ENCODE results near the gene NAB2. TPM values are rescaled to one million over a fixed set of nuclear protein-coding genes. Genes with fewer than 3 reads are reported as not detected.

Gene NAB2
- total RNA-seq, 4 donors from 2014 or later, result 7.4 to 17.0 (median 10.3) TPM

DNA sequence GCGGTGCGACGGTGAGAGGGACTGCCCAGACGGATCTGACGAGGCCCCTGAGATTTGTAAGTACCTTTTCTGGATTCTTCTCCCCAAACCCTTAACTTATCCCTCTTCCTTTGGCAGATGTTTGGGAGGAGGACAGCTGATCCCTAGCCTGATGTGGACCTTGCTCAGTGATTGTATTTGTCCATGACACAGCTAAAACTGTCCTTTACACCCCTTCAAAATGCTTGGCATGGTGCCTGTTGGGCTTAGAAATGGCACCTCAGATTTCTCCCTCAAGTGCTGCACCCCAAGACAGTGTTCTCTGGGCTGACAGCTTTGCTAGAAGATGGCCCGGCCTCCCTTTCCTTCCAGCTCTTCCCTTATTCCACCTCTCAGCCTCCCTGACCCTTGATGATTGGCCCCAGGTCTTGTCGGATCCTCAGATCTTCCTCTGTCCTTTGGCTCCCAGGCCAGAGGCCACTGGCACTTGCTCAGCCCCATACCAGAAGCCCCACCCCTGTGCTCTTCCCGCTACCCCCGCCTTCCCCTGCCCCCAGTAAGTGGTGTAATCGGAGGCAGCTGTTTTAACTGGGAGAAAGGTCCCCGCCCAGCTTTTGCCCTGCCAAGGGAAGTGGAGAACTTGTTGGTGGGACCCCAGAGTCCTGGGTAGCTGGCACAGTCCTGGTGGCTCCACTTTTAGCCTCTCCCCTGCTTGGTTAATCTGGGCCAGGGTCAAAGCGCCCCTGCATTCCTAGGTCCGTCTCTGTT, 49.8 kb downstream of the NAB2 start:
- Histone ChIP-seq H3K27me3 (no peaks in the 10 kb centered on the region), H3K27ac (peak overlapping the region; percentile 1 to 85 (median 50)), H3K9me3 (no peaks in the 10 kb centered on the region), H3K4me3 (no peak overlapping the region), H3K4me1 (peaks cover 0 to 61% (median 11%) of the 10 kb centered on the region in 4 donors), H3K36me3 (peaks cover 0 to 46% (median 0%) of the 10 kb centered on the region in 3 donors)
- TF ChIP-seq CTCF (IDR thresholded peaks at IDR 0.05) (no peak), POLR2A (IDR thresholded peaks at IDR 0.05) (no peak)
- peak in 2 of 3 donors; percentile 87 to 88 for DNase-seq

DNA sequence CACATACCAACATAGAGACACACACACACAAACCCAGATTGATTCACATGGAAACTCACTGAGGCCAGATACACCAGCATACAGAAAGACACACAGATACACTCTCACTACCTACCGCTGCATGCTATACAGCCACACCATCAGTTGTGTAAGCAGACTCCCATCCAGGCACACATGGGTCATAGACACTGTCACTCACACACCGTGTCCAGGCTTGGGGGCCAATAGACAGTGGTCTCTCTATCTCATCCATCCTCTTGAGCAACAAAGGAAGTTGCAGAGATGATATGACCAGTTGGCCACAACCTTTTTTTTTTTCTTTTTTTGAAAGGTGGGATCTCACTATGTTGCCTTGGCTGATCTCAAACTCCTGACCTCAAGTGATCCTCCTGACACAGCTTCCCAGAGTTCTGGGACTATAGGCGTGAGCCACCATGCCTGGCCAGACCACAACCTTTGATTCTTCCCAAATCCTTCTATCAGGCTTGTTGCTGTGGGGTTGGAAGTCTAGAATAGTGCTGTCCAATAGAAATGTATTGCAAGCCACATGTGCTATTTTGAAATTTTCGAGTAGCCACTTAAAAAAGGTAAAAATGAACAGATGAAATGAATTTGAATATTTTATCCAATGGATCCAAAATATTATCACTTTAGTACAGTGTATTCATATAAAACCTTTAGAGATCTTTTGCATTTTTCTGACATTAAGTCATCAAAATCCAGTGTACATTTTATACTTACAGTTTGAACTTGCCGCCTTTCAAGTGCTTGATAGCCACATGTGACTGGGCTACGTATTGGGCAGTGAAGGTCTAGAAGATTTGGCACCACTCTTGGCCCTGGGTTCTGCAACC, 51.1 kb downstream of the NAB2 start:
- Histone ChIP-seq H3K4me3 (no peak overlapping the region), H3K9me3 (no peaks in the 10 kb centered on the region), H3K4me1 (peaks cover 0 to 53% (median 11%) of the 10 kb centered on the region in 4 donors), H3K36me3 (peaks cover 0 to 59% (median 0%) of the 10 kb centered on the region in 3 donors), H3K27me3 (no peaks in the 10 kb centered on the region), H3K27ac (peak overlapping the region in 1 of 4 donors; percentile 85)
- TF ChIP-seq CTCF (IDR thresholded peaks at IDR 0.05) (no peak), POLR2A (IDR thresholded peaks at IDR 0.05) (no peak)
- no peak for DNase-seq

DNA sequence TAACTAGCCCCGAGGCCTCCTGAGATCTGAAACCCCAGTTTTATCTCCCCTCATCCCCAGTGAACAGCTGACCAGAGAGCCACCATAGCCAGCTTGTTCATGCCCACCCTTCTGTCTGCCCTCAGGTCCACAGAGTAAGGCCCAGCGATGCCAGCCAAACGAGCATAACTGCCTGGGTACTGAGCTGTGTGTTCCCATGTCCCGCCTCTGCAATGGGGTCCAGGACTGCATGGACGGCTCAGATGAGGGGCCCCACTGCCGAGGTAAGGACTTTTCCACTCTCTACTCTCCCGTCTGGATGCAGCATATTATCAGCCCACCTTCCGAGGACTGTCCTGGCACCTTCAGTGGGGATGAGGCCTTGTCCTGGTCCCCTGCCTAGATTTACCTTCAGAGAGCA, 52.3 kb downstream of the NAB2 start:
- Histone ChIP-seq H3K36me3 (peaks cover 0 to 72% (median 0%) of the 10 kb centered on the region in 3 donors), H3K4me1 (peaks cover 0 to 53% (median 11%) of the 10 kb centered on the region in 4 donors), H3K27me3 (no peaks in the 10 kb centered on the region), H3K27ac (no peak overlapping the region), H3K4me3 (no peak overlapping the region), H3K9me3 (no peaks in the 10 kb centered on the region)
- no peak for TF ChIP-seq CTCF (IDR thresholded peaks at IDR 0.05)
- no peak for TF ChIP-seq POLR2A (IDR thresholded peaks at IDR 0.05)
- DNase-seq, result no peak

DNA sequence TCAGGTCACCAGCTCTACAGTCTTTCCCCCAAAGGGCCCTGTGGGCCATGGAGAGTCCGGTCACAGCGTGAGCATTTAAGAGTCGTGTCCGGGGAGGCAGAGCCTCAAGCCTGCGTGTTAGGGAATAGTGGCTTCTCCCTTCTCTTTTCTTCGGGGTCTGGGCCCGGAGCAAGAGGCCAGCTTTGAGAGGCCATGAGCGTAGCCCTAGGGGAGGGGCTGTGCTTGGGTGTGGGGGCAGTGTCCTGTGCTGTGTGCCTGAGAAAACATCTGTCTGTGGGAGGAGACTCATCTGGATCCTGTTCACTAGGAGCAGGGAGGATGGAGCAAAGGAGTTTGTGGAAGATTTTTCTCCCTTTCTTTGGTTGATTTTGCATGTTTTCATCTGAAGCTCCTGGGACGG, 53.2 kb downstream of the NAB2 start:
- Histone ChIP-seq H3K4me1 (peaks cover 0 to 53% (median 11%) of the 10 kb centered on the region in 4 donors), H3K36me3 (peaks cover 0 to 76% (median 0%) of the 10 kb centered on the region in 3 donors), H3K27ac (peak overlapping the region in 1 of 4 donors; percentile 24), H3K4me3 (no peak overlapping the region), H3K9me3 (no peaks in the 10 kb centered on the region), H3K27me3 (no peaks in the 10 kb centered on the region)
- DNase-seq, result no peak
- no peak for TF ChIP-seq POLR2A (IDR thresholded peaks at IDR 0.05)
- no peak for TF ChIP-seq CTCF (IDR thresholded peaks at IDR 0.05)

DNA sequence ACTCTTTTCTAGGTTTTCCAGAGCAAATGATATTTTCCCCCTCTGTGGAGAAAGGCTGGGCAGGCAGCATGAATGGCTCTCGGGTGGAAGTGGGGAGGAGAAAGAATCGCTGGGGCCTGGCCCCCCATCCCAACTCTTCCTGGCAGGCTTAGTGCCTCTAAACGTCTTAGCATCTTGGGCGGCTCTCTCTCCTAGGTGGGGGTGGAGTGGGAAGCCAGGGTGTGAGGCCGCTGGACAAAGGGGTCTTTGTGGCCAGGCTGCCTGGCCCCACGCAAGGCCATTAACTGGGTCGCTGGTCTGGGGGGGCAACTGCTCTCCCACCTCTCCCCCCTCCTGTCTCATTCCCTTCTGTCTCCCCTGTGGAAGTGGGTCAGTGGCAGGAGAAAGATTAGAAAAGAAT, 53.8 kb downstream of the NAB2 start:
- no peaks in the 10 kb centered on the region for H3K27me3 ChIP-seq
- DNase-seq, result no peak
- no peak for TF ChIP-seq CTCF (IDR thresholded peaks at IDR 0.05)
- TF ChIP-seq POLR2A (IDR thresholded peaks at IDR 0.05), result no peak

More for the DNA sequence above, 53.8 kb downstream of the NAB2 start:
- H3K9me3 ChIP-seq, result no peaks in the 10 kb centered on the region
- peaks cover 0 to 76% (median 0%) of the 10 kb centered on the region in 3 donors for H3K36me3 ChIP-seq
- peak overlapping the region in 1 of 4 donors; percentile 9 for H3K27ac ChIP-seq
- H3K4me3 ChIP-seq, result no peak overlapping the region
- peaks cover 0 to 53% (median 16%) of the 10 kb centered on the region in 4 donors for H3K4me1 ChIP-seq
